IMR-90 (cell line): ENCODE results near the gene MMEL1. TPM values are rescaled to one million over a fixed set of nuclear protein-coding genes. Genes with fewer than 3 reads are reported as not detected.

Experiments used
- ATAC-seq: fragments of 200-7000 bp; cut with Tn5 transposase; 2 replicates; pipeline ENCODE4 v1.9.1; 2020; ENCODE audit warnings: low read depth, mild to moderate bottlenecking, moderate library complexity
- BruUV-seq: library from RNA; stranded (reverse); fragments of 400-500 nt; replicated peaks from 2 replicates; lab custom pipeline; 2021; lab: Mats Ljungman, UMichigan
- CTCF ChIA-PET: fragments of 300-600 bp; formaldehyde crosslinking; extraction: SDS; loops from one replicate; lab custom pipeline; 2021; ENCODE audit warnings: antibody characterized with exemption; lab: Yijun Ruan, JAX
- POLR2A ChIA-PET: fragments of 300-600 bp; sonication (Branson Sonifier 250); formaldehyde crosslinking; loops from one replicate; lab custom pipeline; 2022; ENCODE audit warnings: antibody characterized with exemption; ENCODE audit not compliant: unreplicated experiment; lab: Charles Lee
- DNase-seq: peaks from one replicate; pipeline ENCODE4 v3.0.0; 2013
- H2AFZ ChIP-seq: replicated peaks from 2 replicates; pipeline ENCODE3; 2013; ENCODE audit warnings: low read length, mild to moderate bottlenecking; ENCODE audit not compliant: poor library complexity
- H2AK5ac ChIP-seq: 2 replicates; pipeline ENCODE4 v1.6.1; 2013; ENCODE audit warnings: low read depth, low read length, inconsistent platforms
- H2AK9ac ChIP-seq: replicated peaks from 2 replicates; pipeline ENCODE3; 2013; ENCODE audit warnings: mild to moderate bottlenecking, low read depth, low read length, moderate library complexity; ENCODE audit not compliant: poor library complexity
- H2BK120ac ChIP-seq: 2 replicates; pipeline ENCODE4 v1.6.1; 2013; ENCODE audit warnings: low read depth, low read length, inconsistent platforms
- H2BK15ac ChIP-seq: 3 replicates; pipeline ENCODE4 v1.6.1; 2013; ENCODE audit warnings: low read depth, low read length, inconsistent platforms
- H2BK20ac ChIP-seq: 2 replicates; pipeline ENCODE4 v1.6.1; 2013; ENCODE audit warnings: low read depth, mild to moderate bottlenecking, inconsistent platforms, low read length, moderate library complexity
- H2BK5ac ChIP-seq: 2 replicates; pipeline ENCODE4 v1.6.1; 2013; ENCODE audit warnings: mild to moderate bottlenecking, low read depth, low read length, inconsistent platforms; ENCODE audit not compliant: poor library complexity, severe bottlenecking
- H3K14ac ChIP-seq: replicated peaks from 2 replicates; pipeline ENCODE4 v1.6.1; 2013; ENCODE audit warnings: low read depth, low read length, inconsistent platforms
- H3K18ac ChIP-seq: 2 replicates; pipeline ENCODE4 v1.6.1; 2013; ENCODE audit warnings: low read depth, low read length, control low read depth
- H3K23ac ChIP-seq: 2 replicates; pipeline ENCODE4 v1.6.1; 2013; ENCODE audit warnings: low read depth, low read length, inconsistent platforms
- H3K27ac ChIP-seq: 2 replicates; pipeline ENCODE4 v1.5.1; 2013; ENCODE audit warnings: mild to moderate bottlenecking, control low read depth, low read length; ENCODE audit not compliant: insufficient read depth
- H3K27me3 ChIP-seq: 2 replicates; pipeline ENCODE4 v1.6.1; 2013; ENCODE audit warnings: low read length; ENCODE audit not compliant: control insufficient read depth, insufficient read depth
- H3K36me3 ChIP-seq: 2 replicates; pipeline ENCODE4 v1.6.1; 2013; ENCODE audit warnings: low read length, mixed read lengths; ENCODE audit not compliant: control insufficient read depth, insufficient read depth
- H3K4ac ChIP-seq: 2 replicates; pipeline ENCODE4 v1.6.1; 2013; ENCODE audit warnings: low read depth, low read length, inconsistent platforms
- H3K4me1 ChIP-seq: 2 replicates; pipeline ENCODE4 v1.6.1; 2013; ENCODE audit warnings: low read length, mixed read lengths; ENCODE audit not compliant: control insufficient read depth, insufficient read depth
- H3K4me2 ChIP-seq: 2 replicates; pipeline ENCODE4 v1.6.1; 2013; ENCODE audit warnings: low read depth, mild to moderate bottlenecking, control low read depth, low read length, moderate library complexity
- H3K4me3 ChIP-seq: 2 replicates; pipeline ENCODE4 v1.5.1; 2013; ENCODE audit warnings: low read depth, mild to moderate bottlenecking, control low read depth, low read length, moderate library complexity; ENCODE audit not compliant: insufficient read depth
- H3K56ac ChIP-seq: 2 replicates; pipeline ENCODE4 v1.6.1; 2013; ENCODE audit warnings: low read length, inconsistent platforms; ENCODE audit not compliant: insufficient read depth; ENCODE audit errors: extremely low read depth
- H3K79me1 ChIP-seq, 2 experiments: 2 replicates each; pipeline ENCODE4 v1.6.1; 2013; ENCODE audit warnings: low read length in 2 of 2, inconsistent platforms in 1 of 2, low read depth in 1 of 2
- H3K9ac ChIP-seq: 2 replicates; pipeline ENCODE4 v1.6.1; 2013; ENCODE audit warnings: low read depth, low read length, control low read depth
- H3K9me1 ChIP-seq: 2 replicates; pipeline ENCODE4 v1.6.1; 2013; ENCODE audit warnings: low read length, inconsistent platforms; ENCODE audit not compliant: insufficient read depth
- H3K9me3 ChIP-seq: 2 replicates; pipeline ENCODE4 v1.6.1; 2013; ENCODE audit warnings: low read length; ENCODE audit not compliant: control insufficient read depth, insufficient read depth
- H4K20me1 ChIP-seq: 2 replicates; pipeline ENCODE4 v1.6.1; 2013; ENCODE audit warnings: low read length, inconsistent platforms; ENCODE audit not compliant: insufficient read depth
- H4K5ac ChIP-seq: 2 replicates; pipeline ENCODE4 v1.6.1; 2013; ENCODE audit warnings: mild to moderate bottlenecking, low read depth, low read length, control low read depth
- H4K8ac ChIP-seq, 2 experiments: 2 replicates each; pipeline ENCODE4 v1.6.1; 2013; ENCODE audit warnings: low read depth in 2 of 2, low read length in 2 of 2, control low read depth in 1 of 2, inconsistent platforms in 1 of 2
- H4K91ac ChIP-seq: 2 replicates; pipeline ENCODE4 v1.6.1; 2013; ENCODE audit warnings: low read depth, low read length, inconsistent platforms; ENCODE audit not compliant: insufficient read depth
- CHD1 ChIP-seq: IDR thresholded peaks from 2 replicates; pipeline ENCODE4 v1.6.1; 2012; ENCODE audit warnings: low read depth, low read length, improper control_type of control experiment
- FOS ChIP-seq: fragments of 150-350 bp; IDR thresholded peaks from 2 replicates; pipeline ENCODE4 v1.6.1; 2016; ENCODE audit warnings: low read depth, low read length
- NFE2L2 ChIP-seq: fragments of 150-350 bp; IDR thresholded peaks from 2 replicates; pipeline ENCODE4 v1.6.1; 2016; ENCODE audit warnings: low read depth, mild to moderate bottlenecking, low read length
- POLR2A ChIP-seq: IDR thresholded peaks from 2 replicates; pipeline ENCODE4 v1.6.1; 2012; ENCODE audit warnings: mild to moderate bottlenecking, low read depth, low read length
- RCOR1 ChIP-seq: IDR thresholded peaks from 2 replicates; pipeline ENCODE4 v1.6.1; 2012; ENCODE audit warnings: mild to moderate bottlenecking, low read length, improper control_type of control experiment; ENCODE audit not compliant: insufficient replicate concordance
- SMC3 ChIP-seq: fragments of 150-350 bp; IDR thresholded peaks from 2 replicates; pipeline ENCODE4 v1.6.1; 2016; ENCODE audit warnings: low read depth, mild to moderate bottlenecking, antibody characterized with exemption, low read length, moderate library complexity
- WGBS, 2 experiments: methylation state at CpG; one replicate each; pipeline versions ENCODE4 v1.1.5 to v1.1.7; 2013; ENCODE audit warnings: missing lambda C conversion rate in 2 of 2; ENCODE audit not compliant: insufficient read length in 1 of 2; ENCODE audit errors: extremely low coverage in 2 of 2; 5-methylcytosine and 5-hydroxymethylcytosine counted together
- dilution Hi-C: fragments of 300-500 bp; cut with HindIII; formaldehyde crosslinking; loops from one replicate; pipeline ENCODE4 v1.14.3; 2018; ENCODE audit warnings: low sequenced_read_pairs; ENCODE audit not compliant: unreplicated experiment
- in situ Hi-C: fragments of 300-500 bp; cut with MboI; formaldehyde crosslinking; loops from 3 replicates; pipeline ENCODE4 v1.14.3; 2019; ENCODE audit warnings: low sequenced_read_pairs, inconsistent platforms, mixed read lengths
- intact Hi-C: fragments of 100-400 bp; cut with micrococcal nuclease; formaldehyde crosslinking; loops from 2 replicates; pipeline ENCODE4 v1.10.0; 2022
- polyA plus RNA-seq, 3 experiments: library from polyadenylated mRNA; depleted of rRNA; stranded (reverse); fragments of >200 nt; gene quantifications; 2 replicates each; pipeline ENCODE4 v1.2.3, GENCODE V29; 2012; ENCODE audit warnings: low replicate concordance in 1 of 3
- total RNA-seq: library from RNA; depleted of rRNA; stranded (reverse); fragments of >200 nt; gene quantifications from 2 replicates; pipeline ENCODE4 v1.2.3, GENCODE V29; 2012
- TF ChIP-seq, protein P1 (sequence below): conservative IDR thresholded peaks from 2 replicates; pipeline ENCODE4 v1.5.1; 2012; ENCODE audit warnings: mild to moderate bottlenecking, low read depth, low read length, improper control_type of control experiment
- TF ChIP-seq, protein P2 (sequence below): fragments of 150-350 bp; IDR thresholded peaks from 2 replicates; pipeline ENCODE4 v1.6.1; 2016; ENCODE audit warnings: low read depth, mild to moderate bottlenecking, low read length, moderate library complexity, borderline replicate concordance

The MMEL1 gene
- total and polyA plus RNA-seq, 2 of the 4 experiments (the other 2 are of a cell fraction): under 0.01 to 0.12 TPM

DNA sequence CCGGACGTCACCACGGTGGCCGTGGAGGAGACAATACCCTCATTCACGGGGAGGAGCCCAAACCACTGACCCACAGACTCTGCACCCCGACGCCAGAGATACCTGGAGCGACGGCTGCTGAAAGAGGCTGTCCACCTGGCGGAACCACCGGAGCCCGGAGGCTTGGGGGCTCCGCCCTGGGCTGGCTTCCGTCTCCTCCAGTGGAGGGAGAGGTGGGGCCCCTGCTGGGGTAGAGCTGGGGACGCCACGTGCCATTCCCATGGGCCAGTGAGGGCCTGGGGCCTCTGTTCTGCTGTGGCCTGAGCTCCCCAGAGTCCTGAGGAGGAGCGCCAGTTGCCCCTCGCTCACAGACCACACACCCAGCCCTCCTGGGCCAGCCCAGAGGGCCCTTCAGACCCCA is 69.6 kb downstream of the MMEL1 start:
- Histone ChIP-seq H3K27ac (no peak overlapping the region), H3K9ac (no peak overlapping the region), H4K5ac (no peak overlapping the region), H3K14ac (no peak overlapping the region), H2BK120ac (no peak overlapping the region), H4K20me1 (no peaks in the 10 kb centered on the region), H3K36me3 (no peaks in the 10 kb centered on the region), H4K91ac (no peak overlapping the region), H2AK9ac (no peak overlapping the region), H3K4me2 (no peak overlapping the region), H2BK20ac (no peak overlapping the region), H3K4me1 (no peaks in the 10 kb centered on the region), H3K18ac (no peak overlapping the region), H4K8ac (no peak overlapping the region), H3K4ac (no peak overlapping the region), H3K23ac (no peak overlapping the region), H3K56ac (no peak overlapping the region), H2AK5ac (no peak overlapping the region), H2AFZ (no peak overlapping the region), H3K4me3 (no peak overlapping the region), H3K79me1 (no peaks in the 10 kb centered on the region), H3K9me1 (no peaks in the 10 kb centered on the region), H3K27me3 (peaks cover 18% of the 10 kb centered on the region), H3K9me3 (no peaks in the 10 kb centered on the region), H2BK5ac (no peak overlapping the region), H2BK15ac (no peak overlapping the region)
- no peak for ATAC-seq
- no TSS peak for BruUV-seq
- dilution Hi-C loops (no loop called here), intact Hi-C loops (no loop called here), in situ Hi-C loops (no loop called here)
- no peak for TF ChIP-seq RCOR1
- TF ChIP-seq, protein P1, sequence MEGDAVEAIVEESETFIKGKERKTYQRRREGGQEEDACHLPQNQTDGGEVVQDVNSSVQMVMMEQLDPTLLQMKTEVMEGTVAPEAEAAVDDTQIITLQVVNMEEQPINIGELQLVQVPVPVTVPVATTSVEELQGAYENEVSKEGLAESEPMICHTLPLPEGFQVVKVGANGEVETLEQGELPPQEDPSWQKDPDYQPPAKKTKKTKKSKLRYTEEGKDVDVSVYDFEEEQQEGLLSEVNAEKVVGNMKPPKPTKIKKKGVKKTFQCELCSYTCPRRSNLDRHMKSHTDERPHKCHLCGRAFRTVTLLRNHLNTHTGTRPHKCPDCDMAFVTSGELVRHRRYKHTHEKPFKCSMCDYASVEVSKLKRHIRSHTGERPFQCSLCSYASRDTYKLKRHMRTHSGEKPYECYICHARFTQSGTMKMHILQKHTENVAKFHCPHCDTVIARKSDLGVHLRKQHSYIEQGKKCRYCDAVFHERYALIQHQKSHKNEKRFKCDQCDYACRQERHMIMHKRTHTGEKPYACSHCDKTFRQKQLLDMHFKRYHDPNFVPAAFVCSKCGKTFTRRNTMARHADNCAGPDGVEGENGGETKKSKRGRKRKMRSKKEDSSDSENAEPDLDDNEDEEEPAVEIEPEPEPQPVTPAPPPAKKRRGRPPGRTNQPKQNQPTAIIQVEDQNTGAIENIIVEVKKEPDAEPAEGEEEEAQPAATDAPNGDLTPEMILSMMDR: no peak
- no peak for TF ChIP-seq CHD1
- no peak for TF ChIP-seq FOS
- TF ChIP-seq SMC3: no peak
- TF ChIP-seq, protein P2, sequence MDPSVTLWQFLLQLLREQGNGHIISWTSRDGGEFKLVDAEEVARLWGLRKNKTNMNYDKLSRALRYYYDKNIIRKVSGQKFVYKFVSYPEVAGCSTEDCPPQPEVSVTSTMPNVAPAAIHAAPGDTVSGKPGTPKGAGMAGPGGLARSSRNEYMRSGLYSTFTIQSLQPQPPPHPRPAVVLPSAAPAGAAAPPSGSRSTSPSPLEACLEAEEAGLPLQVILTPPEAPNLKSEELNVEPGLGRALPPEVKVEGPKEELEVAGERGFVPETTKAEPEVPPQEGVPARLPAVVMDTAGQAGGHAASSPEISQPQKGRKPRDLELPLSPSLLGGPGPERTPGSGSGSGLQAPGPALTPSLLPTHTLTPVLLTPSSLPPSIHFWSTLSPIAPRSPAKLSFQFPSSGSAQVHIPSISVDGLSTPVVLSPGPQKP: no peak
- TF ChIP-seq POLR2A: no peak
- TF ChIP-seq NFE2L2: no peak
- ChIA-PET POLR2A (no interaction called here), CTCF (no interaction called here)
- DNase-seq: no peak
- 75% methylated on average over 8 of the region's 18 CpGs; no CpG with 5 or more reads in 1 of the 2 experiments for WGBS, 2 experiments
